ENCODE measurements around the gene PIGK.
"Not testable (repeated sequence)": the region's sequence is repeated elsewhere in the genome, so short reads cannot be mapped to it uniquely, and the experiment has no call there.

Gene PIGK

GRCh38 chr1:77202751-77203150, 16.5 kb downstream of the PIGK start:
- TF ChIP-seq TAF1 (IDR thresholded peaks at IDR 0.05; ENCODE audit: low read depth, low read length) (no peak), POU2F2 (IDR thresholded peaks at IDR 0.05; ENCODE audit: low read depth, low read length) (no peak), POLR2AphosphoS5 (IDR thresholded peaks at IDR 0.05; ENCODE audit: low read depth, low read length) (no peak), POLR2A (IDR thresholded peaks at IDR 0.05; ENCODE audit: low read depth, low read length) (no peak), PAX5 (IDR thresholded peaks at IDR 0.05; ENCODE audit: insufficient read depth, low read length, severe bottlenecking) (no peak), SPI1 (IDR thresholded peaks at IDR 0.05; ENCODE audit: low read depth, low read length) (no peak)
- FAIRE-seq (no peak), DNase-seq (ENCODE audit: insufficient read length, low spot score) (no peak)

DNA sequence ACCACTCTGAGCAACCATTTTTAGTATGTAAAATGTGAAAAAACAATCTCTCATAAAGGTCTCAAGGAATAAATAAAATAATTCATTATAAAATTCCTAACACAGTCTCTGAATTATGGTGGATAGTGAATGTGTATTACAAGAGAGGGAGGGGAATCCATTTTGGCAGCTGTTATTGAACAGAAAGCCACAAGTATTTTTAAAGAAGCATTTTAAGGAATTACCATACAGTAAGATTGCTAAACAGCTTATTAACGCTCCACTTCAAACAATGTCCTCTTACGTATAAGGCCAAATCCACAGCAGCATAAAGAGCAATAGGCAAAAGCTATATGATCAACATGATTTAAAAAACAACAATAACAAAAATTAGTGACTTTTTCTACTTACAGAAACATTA, 18.4 kb downstream of the PIGK start:
- FAIRE-seq = no peak
- TF ChIP-seq POLR2AphosphoS5 (IDR thresholded peaks at IDR 0.05; ENCODE audit: low read depth, low read length) (no peak), TAF1 (IDR thresholded peaks at IDR 0.05; ENCODE audit: low read depth, low read length) (no peak), POU2F2 (IDR thresholded peaks at IDR 0.05; ENCODE audit: low read depth, low read length) (no peak), PAX5 (IDR thresholded peaks at IDR 0.05; ENCODE audit: insufficient read depth, low read length, severe bottlenecking) (no peak), POLR2A (IDR thresholded peaks at IDR 0.05; ENCODE audit: low read depth, low read length) (no peak), SPI1 (IDR thresholded peaks at IDR 0.05; ENCODE audit: low read depth, low read length) (no peak)
- no peak for DNase-seq (ENCODE audit: insufficient read length, low spot score)

DNA sequence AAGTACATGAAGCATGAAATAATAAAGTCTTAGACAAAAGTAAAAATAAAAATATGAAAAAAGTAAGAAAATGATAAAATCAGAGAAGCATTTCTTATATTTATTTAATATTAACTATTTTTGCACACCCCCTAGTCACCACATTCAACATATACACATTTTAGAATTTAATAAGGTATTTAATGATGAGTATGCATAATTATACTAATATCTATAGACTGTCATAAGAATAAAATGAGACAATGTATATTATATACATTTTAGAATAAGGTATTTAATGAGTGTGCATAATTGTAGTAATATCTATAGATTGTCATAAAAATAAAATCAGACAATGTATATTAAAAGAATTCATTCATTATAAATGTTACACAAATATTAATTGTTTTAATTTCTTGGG, 18.9 kb downstream of the PIGK start:
- TF ChIP-seq POLR2AphosphoS5 (IDR thresholded peaks at IDR 0.05; ENCODE audit: low read depth, low read length) (no peak), POLR2A (IDR thresholded peaks at IDR 0.05; ENCODE audit: low read depth, low read length) (no peak), POU2F2 (IDR thresholded peaks at IDR 0.05; ENCODE audit: low read depth, low read length) (no peak), TAF1 (IDR thresholded peaks at IDR 0.05; ENCODE audit: low read depth, low read length) (no peak), PAX5 (IDR thresholded peaks at IDR 0.05; ENCODE audit: insufficient read depth, low read length, severe bottlenecking) (no peak), SPI1 (IDR thresholded peaks at IDR 0.05; ENCODE audit: low read depth, low read length) (no peak)
- FAIRE-seq (no peak), DNase-seq (ENCODE audit: insufficient read length, low spot score) (no peak)

DNA sequence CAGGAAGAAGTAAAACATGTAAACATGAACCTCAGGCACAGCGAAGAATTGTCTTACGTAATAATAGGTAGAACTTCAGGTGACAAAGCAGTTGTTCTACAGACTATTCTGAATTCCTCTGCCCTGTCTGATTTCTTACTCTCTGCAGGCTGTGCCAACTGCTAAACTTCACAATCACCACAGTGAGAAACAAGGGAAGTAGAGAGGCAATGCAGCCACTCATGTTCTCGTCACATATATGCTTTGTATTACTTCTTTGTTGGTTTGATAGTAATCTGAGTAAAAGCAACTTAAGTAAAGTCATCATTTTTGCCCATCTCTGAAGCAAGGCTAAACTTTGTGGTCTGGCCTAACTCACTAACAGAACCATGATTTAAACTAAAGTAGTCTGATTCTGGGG, 21.9 kb downstream of the PIGK start:
- DNase-seq (ENCODE audit: insufficient read length, low spot score) (no peak), FAIRE-seq (no peak)
- TF ChIP-seq PAX5 (IDR thresholded peaks at IDR 0.05; ENCODE audit: insufficient read depth, low read length, severe bottlenecking) = no peak
- no peak for TF ChIP-seq POU2F2 (IDR thresholded peaks at IDR 0.05; ENCODE audit: low read depth, low read length)
- no peak for TF ChIP-seq POLR2A (IDR thresholded peaks at IDR 0.05; ENCODE audit: low read depth, low read length)
- TF ChIP-seq TAF1 (IDR thresholded peaks at IDR 0.05; ENCODE audit: low read depth, low read length) = no peak
- TF ChIP-seq SPI1 (IDR thresholded peaks at IDR 0.05; ENCODE audit: low read depth, low read length) = no peak
- TF ChIP-seq POLR2AphosphoS5 (IDR thresholded peaks at IDR 0.05; ENCODE audit: low read depth, low read length) = no peak

GRCh38 chr1:77193951-77194350, 25.3 kb downstream of the PIGK start:
- no peak for DNase-seq (ENCODE audit: insufficient read length, low spot score)
- TF ChIP-seq POLR2AphosphoS5 (IDR thresholded peaks at IDR 0.05; ENCODE audit: low read depth, low read length) (no peak), PAX5 (IDR thresholded peaks at IDR 0.05; ENCODE audit: insufficient read depth, low read length, severe bottlenecking) (no peak), TAF1 (IDR thresholded peaks at IDR 0.05; ENCODE audit: low read depth, low read length) (no peak), SPI1 (IDR thresholded peaks at IDR 0.05; ENCODE audit: low read depth, low read length) (no peak), POU2F2 (IDR thresholded peaks at IDR 0.05; ENCODE audit: low read depth, low read length) (no peak), POLR2A (IDR thresholded peaks at IDR 0.05; ENCODE audit: low read depth, low read length) (no peak)
- FAIRE-seq = no peak

- DNase-seq (ENCODE audit: insufficient read length, low spot score) (no peak), FAIRE-seq (no peak)
- TF ChIP-seq TAF1 (IDR thresholded peaks at IDR 0.05; ENCODE audit: low read depth, low read length) (no peak), POLR2AphosphoS5 (IDR thresholded peaks at IDR 0.05; ENCODE audit: low read depth, low read length) (no peak), POLR2A (IDR thresholded peaks at IDR 0.05; ENCODE audit: low read depth, low read length) (no peak), POU2F2 (IDR thresholded peaks at IDR 0.05; ENCODE audit: low read depth, low read length) (no peak), SPI1 (IDR thresholded peaks at IDR 0.05; ENCODE audit: low read depth, low read length) (peak; percentile 23; the same call in 1 of the 2 replicates), PAX5 (IDR thresholded peaks at IDR 0.05; ENCODE audit: insufficient read depth, low read length, severe bottlenecking) (no peak)
Measured at GRCh38 chr1:77188770-77189169, 30.5 kb downstream of the PIGK start.

DNA sequence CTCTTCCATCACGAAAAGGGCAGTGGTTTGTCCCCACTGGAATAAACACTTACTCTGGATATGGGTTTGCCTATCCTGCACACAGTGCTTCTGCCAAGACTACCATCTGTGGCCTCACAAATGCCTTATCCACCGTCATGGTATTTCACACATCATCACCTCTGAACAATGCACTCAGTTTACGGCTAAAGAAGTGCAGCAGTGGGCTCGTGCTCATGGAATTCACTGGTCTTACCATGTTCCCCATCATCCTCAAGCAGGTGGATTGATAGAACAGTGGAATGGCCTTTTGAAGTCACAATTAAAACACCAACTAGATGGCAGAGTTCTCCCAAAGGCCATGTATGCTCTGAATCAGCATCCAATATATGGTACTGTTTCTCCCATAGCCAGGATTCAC, 32.3 kb downstream of the PIGK start:
- not testable (repeated sequence) for FAIRE-seq; DNase-seq (ENCODE audit: insufficient read length, low spot score)

DNA sequence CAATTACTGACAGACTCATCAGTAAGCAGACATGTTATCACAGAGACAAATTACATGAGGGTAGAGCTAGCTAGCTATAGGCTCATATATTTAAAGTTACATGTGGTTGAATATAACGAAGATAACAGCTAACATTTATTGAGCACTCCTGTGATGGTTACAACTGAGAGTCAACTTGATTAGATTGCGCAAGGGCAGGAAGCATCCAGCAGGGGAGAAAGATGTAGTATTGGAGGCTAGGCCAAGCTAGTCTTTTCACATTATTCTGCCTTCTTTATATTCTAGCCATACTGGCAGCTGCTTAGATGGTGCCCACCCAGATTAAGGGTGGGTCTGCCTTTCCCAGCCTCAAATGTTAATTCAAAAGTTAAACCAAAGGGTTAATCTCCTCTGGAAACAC, 37.1 kb downstream of the PIGK start:
- DNase-seq (ENCODE audit: insufficient read length, low spot score) (no peak), FAIRE-seq (no peak)
- no peak for TF ChIP-seq POU2F2 (IDR thresholded peaks at IDR 0.05; ENCODE audit: low read depth, low read length)
- no peak for TF ChIP-seq SPI1 (IDR thresholded peaks at IDR 0.05; ENCODE audit: low read depth, low read length)
- TF ChIP-seq POLR2A (IDR thresholded peaks at IDR 0.05; ENCODE audit: low read depth, low read length) = no peak
- no peak for TF ChIP-seq POLR2AphosphoS5 (IDR thresholded peaks at IDR 0.05; ENCODE audit: low read depth, low read length)
- no peak for TF ChIP-seq PAX5 (IDR thresholded peaks at IDR 0.05; ENCODE audit: insufficient read depth, low read length, severe bottlenecking)
- no peak for TF ChIP-seq TAF1 (IDR thresholded peaks at IDR 0.05; ENCODE audit: low read depth, low read length)

GRCh38 chr1:77179632-77180031, 39.6 kb downstream of the PIGK start:
- DNase-seq (ENCODE audit: insufficient read length, low spot score) (no peak), FAIRE-seq (no peak)
- TF ChIP-seq PAX5 (IDR thresholded peaks at IDR 0.05; ENCODE audit: insufficient read depth, low read length, severe bottlenecking) (no peak), POLR2AphosphoS5 (IDR thresholded peaks at IDR 0.05; ENCODE audit: low read depth, low read length) (no peak), POU2F2 (IDR thresholded peaks at IDR 0.05; ENCODE audit: low read depth, low read length) (no peak), SPI1 (IDR thresholded peaks at IDR 0.05; ENCODE audit: low read depth, low read length) (no peak), TAF1 (IDR thresholded peaks at IDR 0.05; ENCODE audit: low read depth, low read length) (no peak), POLR2A (IDR thresholded peaks at IDR 0.05; ENCODE audit: low read depth, low read length) (no peak)

- no peak for DNase-seq (ENCODE audit: insufficient read length, low spot score)
- FAIRE-seq = no peak
- no peak for TF ChIP-seq TAF1 (IDR thresholded peaks at IDR 0.05; ENCODE audit: low read depth, low read length)
- TF ChIP-seq POLR2A (IDR thresholded peaks at IDR 0.05; ENCODE audit: low read depth, low read length) = no peak
- no peak for TF ChIP-seq SPI1 (IDR thresholded peaks at IDR 0.05; ENCODE audit: low read depth, low read length)
- TF ChIP-seq POU2F2 (IDR thresholded peaks at IDR 0.05; ENCODE audit: low read depth, low read length) = no peak
- TF ChIP-seq PAX5 (IDR thresholded peaks at IDR 0.05; ENCODE audit: insufficient read depth, low read length, severe bottlenecking) = no peak
- no peak for TF ChIP-seq POLR2AphosphoS5 (IDR thresholded peaks at IDR 0.05; ENCODE audit: low read depth, low read length)
Measured at GRCh38 chr1:77175230-77175844, 43.9 kb downstream of the PIGK start.

Data from GM12891 (cell line).